DMS153 treated with DMSO at 0.1 percent for 48 hours (cell line): ENCODE results near the gene PCDH12.
A peak's percentile ranks its signal among the peaks of the same experiment; 100 is the strongest.

Experiments
- DNase-seq: peaks from one replicate; lab custom pipeline; 2025; ENCODE audit not compliant: unreplicated experiment; lab: John Stamatoyannopoulos, UW

The PCDH12 gene

GRCh38 chr5:141966963-141967333, 8.9 kb upstream of the PCDH12 start:
- DNase-seq, result no peak

GRCh38 chr5:141966275-141966962, 8.4 kb upstream of the PCDH12 start:
- DNase-seq, result no peak

GRCh38 chr5:141965071-141965470, 7.1 kb upstream of the PCDH12 start:
- no peak for DNase-seq

- no peak for DNase-seq
Measured at GRCh38 chr5:141963701-141964100, 5.7 kb upstream of the PCDH12 start.

- DNase-seq, result no peak
Measured at GRCh38 chr5:141961466-141961865, 3.5 kb upstream of the PCDH12 start.

- peak; percentile 51 for DNase-seq
Measured at GRCh38 chr5:141960449-141961323, 2.7 kb upstream of the PCDH12 start.

GRCh38 chr5:141960018-141960417, 2.0 kb upstream of the PCDH12 start:
- DNase-seq, result no peak

GRCh38 chr5:141958546-141959172, 657 bp upstream of the PCDH12 start:
- DNase-seq, result no peak

- DNase-seq, result no peak
Measured at GRCh38 chr5:141957367-141957996, 520 bp downstream of the PCDH12 start.

GRCh38 chr5:141954194-141954593, 3.8 kb downstream of the PCDH12 start:
- no peak for DNase-seq

GRCh38 chr5:141952020-141952419, 6.0 kb downstream of the PCDH12 start:
- no peak for DNase-seq

- DNase-seq, result no peak
Measured at GRCh38 chr5:141951332-141951781, 6.6 kb downstream of the PCDH12 start.

GRCh38 chr5:141950207-141951005, 7.6 kb downstream of the PCDH12 start:
- DNase-seq, result no peak

- DNase-seq, result no peak
Measured at GRCh38 chr5:141949511-141949910, 8.5 kb downstream of the PCDH12 start.

GRCh38 chr5:141948812-141949211, 9.2 kb downstream of the PCDH12 start:
- no peak for DNase-seq

- DNase-seq, result no peak
Measured at GRCh38 chr5:141947316-141947715, 10.7 kb downstream of the PCDH12 start.

- DNase-seq, result no peak
Measured at GRCh38 chr5:141945511-141946051, 12.4 kb downstream of the PCDH12 start.

- DNase-seq, result no peak
Measured at GRCh38 chr5:141944076-141944475, 13.9 kb downstream of the PCDH12 start.

GRCh38 chr5:141942185-141942857, 15.7 kb downstream of the PCDH12 start:
- DNase-seq, result no peak

GRCh38 chr5:141941779-141942178, 16.2 kb downstream of the PCDH12 start:
- DNase-seq, result no peak
